Type B pancreatic cell (in vitro differentiated cells): ENCODE results near the gene GOLGA7B. TPM values are rescaled to one million over a fixed set of nuclear protein-coding genes. Genes with fewer than 3 reads are reported as not detected.

Experiments used
- DNase-seq: peaks from one replicate; pipeline ENCODE4 v3.0.0; 2021; ENCODE audit warnings: mixed read lengths; ENCODE audit not compliant: unreplicated experiment; ENCODE audit errors: extremely low spot score
- H3K27ac Mint-ChIP-seq: 2 replicates; pipeline ENCODE4 v1.8.0; 2021; ENCODE audit warnings: mild to moderate bottlenecking, mixed read lengths
- H3K27me3 Mint-ChIP-seq: 2 replicates; pipeline ENCODE4 v1.8.0; 2021; ENCODE audit warnings: mixed read lengths
- H3K36me3 Mint-ChIP-seq: 2 replicates; pipeline ENCODE4 v1.8.0; 2021; ENCODE audit warnings: mixed read lengths
- H3K4me1 Mint-ChIP-seq: one replicate; pipeline ENCODE4 v1.8.0; 2021; ENCODE audit warnings: mixed read lengths; ENCODE audit not compliant: unreplicated experiment
- H3K4me3 Mint-ChIP-seq: 2 replicates; pipeline ENCODE4 v1.8.0; 2021; ENCODE audit warnings: mild to moderate bottlenecking, mixed read lengths
- H3K9me3 Mint-ChIP-seq: 2 replicates; pipeline ENCODE4 v1.8.0; 2021; ENCODE audit warnings: mixed read lengths
- total RNA-seq: library from RNA; stranded (reverse); gene quantifications from 2 replicates; pipeline ENCODE4 v1.2.1, GENCODE V29; 2021; ENCODE audit warnings: low replicate concordance
- TF ChIP-seq, protein P1 (sequence below): fragments of 200-600 bp; sonication (generic); conservative IDR thresholded peaks from 2 replicates; pipeline ENCODE4 v1.5.0; 2021; ENCODE audit warnings: antibody characterized with exemption, mild to moderate bottlenecking

GOLGA7B gene
- total RNA-seq, 1 donor from 2014 or later = 0.41 TPM

DNA sequence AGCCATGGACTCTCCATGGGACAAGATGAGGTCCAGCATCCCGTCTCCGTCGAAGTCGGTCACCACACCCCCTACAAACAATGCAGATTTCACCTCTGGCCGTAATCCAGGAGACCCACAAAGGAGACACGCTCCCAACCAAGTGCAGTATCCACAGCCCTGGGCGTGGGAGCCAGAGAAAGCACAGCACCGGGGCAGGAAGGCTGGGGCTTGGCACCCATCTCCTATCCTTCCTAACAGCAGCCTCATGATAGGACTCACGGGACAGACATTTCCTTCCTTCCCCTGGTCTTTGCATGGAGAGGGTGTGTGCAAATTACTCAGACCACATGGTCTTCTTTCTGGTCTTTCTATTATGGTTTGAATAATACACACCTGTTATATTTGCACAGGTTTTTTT is 46.3 kb downstream of the GOLGA7B start:
- no peak for DNase-seq
- Mint-ChIP-seq H3K9me3 (no peaks in the 10 kb centered on the region), H3K4me1 (no peaks in the 10 kb centered on the region), H3K4me3 (no peak overlapping the region), H3K27ac (no peak overlapping the region), H3K36me3 (no peaks in the 10 kb centered on the region), H3K27me3 (peaks cover 21% of the 10 kb centered on the region)
- TF ChIP-seq, protein P1, sequence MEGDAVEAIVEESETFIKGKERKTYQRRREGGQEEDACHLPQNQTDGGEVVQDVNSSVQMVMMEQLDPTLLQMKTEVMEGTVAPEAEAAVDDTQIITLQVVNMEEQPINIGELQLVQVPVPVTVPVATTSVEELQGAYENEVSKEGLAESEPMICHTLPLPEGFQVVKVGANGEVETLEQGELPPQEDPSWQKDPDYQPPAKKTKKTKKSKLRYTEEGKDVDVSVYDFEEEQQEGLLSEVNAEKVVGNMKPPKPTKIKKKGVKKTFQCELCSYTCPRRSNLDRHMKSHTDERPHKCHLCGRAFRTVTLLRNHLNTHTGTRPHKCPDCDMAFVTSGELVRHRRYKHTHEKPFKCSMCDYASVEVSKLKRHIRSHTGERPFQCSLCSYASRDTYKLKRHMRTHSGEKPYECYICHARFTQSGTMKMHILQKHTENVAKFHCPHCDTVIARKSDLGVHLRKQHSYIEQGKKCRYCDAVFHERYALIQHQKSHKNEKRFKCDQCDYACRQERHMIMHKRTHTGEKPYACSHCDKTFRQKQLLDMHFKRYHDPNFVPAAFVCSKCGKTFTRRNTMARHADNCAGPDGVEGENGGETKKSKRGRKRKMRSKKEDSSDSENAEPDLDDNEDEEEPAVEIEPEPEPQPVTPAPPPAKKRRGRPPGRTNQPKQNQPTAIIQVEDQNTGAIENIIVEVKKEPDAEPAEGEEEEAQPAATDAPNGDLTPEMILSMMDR = no peak

DNA sequence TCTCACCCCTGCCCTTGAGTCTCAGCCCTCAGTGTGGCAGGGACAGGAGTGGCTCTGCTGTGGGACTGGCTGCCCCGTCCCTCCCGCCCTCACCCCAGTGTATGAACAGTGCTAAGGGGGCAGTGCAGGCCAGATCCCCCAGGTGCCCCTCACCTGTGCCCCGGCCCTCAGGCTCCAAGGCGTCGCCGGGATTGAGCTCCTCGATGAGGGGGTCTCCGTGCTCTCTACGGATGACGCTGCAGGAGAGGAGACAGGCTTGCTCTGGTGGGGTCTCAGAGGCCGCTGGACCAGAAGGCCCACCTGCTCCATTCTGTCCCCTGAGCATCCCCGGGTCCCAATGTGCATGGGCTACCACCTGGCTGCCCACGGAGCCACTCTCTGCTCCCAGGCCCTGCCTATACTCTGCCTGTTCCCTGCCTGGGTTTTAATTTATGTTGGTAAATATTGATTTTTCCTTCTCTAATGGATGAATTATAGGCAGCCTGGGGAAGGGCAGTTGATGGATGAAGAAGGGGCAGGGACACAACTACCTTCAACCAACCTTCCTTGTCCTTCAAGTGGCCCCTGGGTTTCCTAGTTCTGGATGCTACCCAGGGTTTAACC is 47.2 kb downstream of the GOLGA7B start:
- no peak for DNase-seq
- Mint-ChIP-seq H3K27ac (no peak overlapping the region), H3K27me3 (peaks cover 21% of the 10 kb centered on the region), H3K9me3 (no peaks in the 10 kb centered on the region), H3K36me3 (no peaks in the 10 kb centered on the region), H3K4me1 (no peaks in the 10 kb centered on the region), H3K4me3 (no peak overlapping the region)
- TF ChIP-seq, protein P1 = no peak

- H3K36me3 Mint-ChIP-seq = no peaks in the 10 kb centered on the region
- H3K4me1 Mint-ChIP-seq = no peaks in the 10 kb centered on the region
- no peaks in the 10 kb centered on the region for H3K9me3 Mint-ChIP-seq
- no peak for DNase-seq
- TF ChIP-seq, protein P1 = no peak
- H3K27ac Mint-ChIP-seq = no peak overlapping the region
- no peak overlapping the region for H3K4me3 Mint-ChIP-seq
- H3K27me3 Mint-ChIP-seq = peaks cover 18% of the 10 kb centered on the region
Measured at GRCh38 chr10:97898429-97898828, 48.8 kb downstream of the GOLGA7B start.

GRCh38 chr10:97901381-97901780 is 51.7 kb downstream of the GOLGA7B start:
- H3K9me3 Mint-ChIP-seq = no peaks in the 10 kb centered on the region
- H3K4me1 Mint-ChIP-seq = no peaks in the 10 kb centered on the region
- peaks cover 21% of the 10 kb centered on the region for H3K27me3 Mint-ChIP-seq

GRCh38 chr10:97903128-97904017 is 53.7 kb downstream of the GOLGA7B start:
- Mint-ChIP-seq H3K27ac (no peak overlapping the region), H3K4me3 (no peak overlapping the region), H3K36me3 (no peaks in the 10 kb centered on the region), H3K27me3 (peaks cover 35% of the 10 kb centered on the region), H3K4me1 (no peaks in the 10 kb centered on the region), H3K9me3 (no peaks in the 10 kb centered on the region)
- TF ChIP-seq, protein P1 = no peak
- no peak for DNase-seq

More at GRCh38 chr10:97901381-97901780, 51.7 kb downstream of the GOLGA7B start:
- Mint-ChIP-seq H3K36me3 (no peaks in the 10 kb centered on the region), H3K27ac (no peak overlapping the region), H3K4me3 (no peak overlapping the region)
- DNase-seq = no peak
- TF ChIP-seq, protein P1 = no peak
